ENCODE results near the gene ESAM.

The ESAM gene

GRCh38 chr11:124754309-124754708 is 7.8 kb downstream of the ESAM start:
- Mint-ChIP-seq H3K27me3 (peaks cover 43 to 71% of the 10 kb centered on the region in 2 donors), H3K9me3 (no peaks in the 10 kb centered on the region), H3K36me3 (ENCODE audit: insufficient read depth) (peaks cover 4% of the 10 kb centered on the region), H3K27ac (no peak overlapping the region), H3K4me3 (no peak overlapping the region), H3K4me1 (ENCODE audit: low read depth in 2 of 2) (peaks cover 7% of the 10 kb centered on the region in 2 donors)
- DNase-seq (no peak), ATAC-seq (replicated peaks) (no peak)

GRCh38 chr11:124753624-124754023 is 8.5 kb downstream of the ESAM start:
- H3K27me3 Mint-ChIP-seq: peaks cover 36 to 64% of the 10 kb centered on the region in 2 donors
- DNase-seq: no peak
- peaks cover 4% of the 10 kb centered on the region for H3K36me3 Mint-ChIP-seq (ENCODE audit: insufficient read depth)
- H3K4me3 Mint-ChIP-seq: no peak overlapping the region
- ATAC-seq (replicated peaks): no peak
- H3K27ac Mint-ChIP-seq: no peak overlapping the region
- H3K4me1 Mint-ChIP-seq (ENCODE audit: low read depth in 2 of 2): peaks cover 5 to 7% of the 10 kb centered on the region in 2 donors
- no peaks in the 10 kb centered on the region for H3K9me3 Mint-ChIP-seq

- H3K9me3 Mint-ChIP-seq: no peaks in the 10 kb centered on the region
- DNase-seq: no peak
- H3K27ac Mint-ChIP-seq: no peak overlapping the region
- peaks cover 1 to 3% of the 10 kb centered on the region in 2 donors for H3K4me1 Mint-ChIP-seq (ENCODE audit: low read depth in 2 of 2)
- no peak for ATAC-seq (replicated peaks)
- H3K4me3 Mint-ChIP-seq: no peak overlapping the region
- peaks cover 4% of the 10 kb centered on the region for H3K36me3 Mint-ChIP-seq (ENCODE audit: insufficient read depth)
- peaks cover 32 to 60% of the 10 kb centered on the region in 2 donors for H3K27me3 Mint-ChIP-seq
Measured at GRCh38 chr11:124753205-124753604, 8.9 kb downstream of the ESAM start.

- ATAC-seq (replicated peaks) (no peak), DNase-seq (no peak)
- Mint-ChIP-seq H3K4me3 (no peak overlapping the region), H3K27ac (no peak overlapping the region), H3K9me3 (no peaks in the 10 kb centered on the region), H3K36me3 (ENCODE audit: insufficient read depth) (peaks cover 4% of the 10 kb centered on the region), H3K4me1 (ENCODE audit: low read depth in 2 of 2) (peaks cover 0 to 2% of the 10 kb centered on the region in 2 donors), H3K27me3 (peaks cover 26 to 54% of the 10 kb centered on the region in 2 donors)
Measured at GRCh38 chr11:124752471-124753102, 9.5 kb downstream of the ESAM start.

GRCh38 chr11:124751741-124752470 is 10.2 kb downstream of the ESAM start, which contains the start of gene VSIG2:
Gene VSIG2, minus strand, starts transcription at chr11:124752255. Its CDS starts 118 bp downstream, at chr11:124752137.
- H3K4me3 Mint-ChIP-seq: no peak within 1 kb of the TSS
- H3K27ac Mint-ChIP-seq: no peak within 1 kb of the TSS
- peaks cover 0 to 2% of the 10 kb centered on the region in 2 donors for H3K4me1 Mint-ChIP-seq (ENCODE audit: low read depth in 2 of 2)
- H3K9me3 Mint-ChIP-seq: no peaks in the 10 kb centered on the region
- ATAC-seq (replicated peaks) (no peak), DNase-seq (no peak)
- H3K27me3 Mint-ChIP-seq: peaks cover 19 to 47% of the 10 kb centered on the region in 2 donors
- peaks cover 4% of the 10 kb centered on the region for H3K36me3 Mint-ChIP-seq (ENCODE audit: insufficient read depth)

- H3K27ac Mint-ChIP-seq: no peak overlapping the region
- H3K4me1 Mint-ChIP-seq (ENCODE audit: low read depth in 2 of 2): peaks cover 4 to 6% of the 10 kb centered on the region in 2 donors
- peaks cover 14 to 41% of the 10 kb centered on the region in 2 donors for H3K27me3 Mint-ChIP-seq
- H3K36me3 Mint-ChIP-seq (ENCODE audit: insufficient read depth): peaks cover 6% of the 10 kb centered on the region
- DNase-seq (no peak), ATAC-seq (replicated peaks) (no peak)
- no peak overlapping the region for H3K4me3 Mint-ChIP-seq
- no peaks in the 10 kb centered on the region for H3K9me3 Mint-ChIP-seq
Measured at GRCh38 chr11:124751391-124751740, 10.7 kb downstream of the ESAM start.

GRCh38 chr11:124749912-124750311 is 12.2 kb downstream of the ESAM start:
- Mint-ChIP-seq H3K4me3 (no peak overlapping the region), H3K4me1 (ENCODE audit: low read depth in 2 of 2) (peaks cover 6 to 9% of the 10 kb centered on the region in 2 donors), H3K27me3 (peaks cover 7 to 32% of the 10 kb centered on the region in 2 donors), H3K36me3 (ENCODE audit: insufficient read depth) (peaks cover 7% of the 10 kb centered on the region), H3K9me3 (no peaks in the 10 kb centered on the region), H3K27ac (no peak overlapping the region)
- ATAC-seq (replicated peaks) (no peak), DNase-seq (no peak)

- Mint-ChIP-seq H3K27me3 (peaks cover 7 to 20% of the 10 kb centered on the region in 2 donors), H3K36me3 (ENCODE audit: insufficient read depth) (peaks cover 4% of the 10 kb centered on the region), H3K9me3 (no peaks in the 10 kb centered on the region), H3K4me3 (no peak overlapping the region), H3K4me1 (ENCODE audit: low read depth in 2 of 2) (peaks cover 4 to 9% of the 10 kb centered on the region in 2 donors), H3K27ac (no peak overlapping the region)
- ATAC-seq (replicated peaks) (no peak), DNase-seq (no peak)
Measured at GRCh38 chr11:124748481-124749343, 13.4 kb downstream of the ESAM start.

GRCh38 chr11:124748100-124748418 is 14.0 kb downstream of the ESAM start:
- Mint-ChIP-seq H3K4me3 (no peak overlapping the region), H3K36me3 (ENCODE audit: insufficient read depth) (peaks cover 4% of the 10 kb centered on the region), H3K9me3 (no peaks in the 10 kb centered on the region), H3K4me1 (ENCODE audit: low read depth in 2 of 2) (peaks cover 4 to 9% of the 10 kb centered on the region in 2 donors), H3K27me3 (peaks cover 7 to 15% of the 10 kb centered on the region in 2 donors), H3K27ac (no peak overlapping the region)
- DNase-seq (no peak), ATAC-seq (replicated peaks) (no peak)

- Mint-ChIP-seq H3K36me3 (ENCODE audit: insufficient read depth) (peaks cover 4% of the 10 kb centered on the region), H3K4me1 (ENCODE audit: low read depth in 2 of 2) (peaks cover 4 to 9% of the 10 kb centered on the region in 2 donors), H3K27me3 (peaks cover 7 to 15% of the 10 kb centered on the region in 2 donors), H3K27ac (peak overlapping the region in 1 of 2 donors; percentile 89), H3K4me3 (peak overlapping the region; percentile 89 to 93), H3K9me3 (no peaks in the 10 kb centered on the region)
- DNase-seq: no peak
- no peak for ATAC-seq (replicated peaks)
Measured at GRCh38 chr11:124747406-124748099, 14.5 kb downstream of the ESAM start.

- H3K36me3 Mint-ChIP-seq (ENCODE audit: insufficient read depth): peaks cover 4% of the 10 kb centered on the region
- peak overlapping the region; percentile 83 to 89 for H3K27ac Mint-ChIP-seq
- ATAC-seq (replicated peaks): peak; percentile 91
- H3K27me3 Mint-ChIP-seq: peaks cover 11 to 23% of the 10 kb centered on the region in 2 donors
- H3K4me1 Mint-ChIP-seq (ENCODE audit: low read depth in 2 of 2): peaks cover 4 to 9% of the 10 kb centered on the region in 2 donors
- H3K4me3 Mint-ChIP-seq: peak overlapping the region; percentile 89 to 93
- no peaks in the 10 kb centered on the region for H3K9me3 Mint-ChIP-seq
- peak; percentile 66 to 76 (median 66) for DNase-seq
Measured at GRCh38 chr11:124746621-124747243, 15.4 kb downstream of the ESAM start.

GRCh38 chr11:124745835-124746620 is 16.1 kb downstream of the ESAM start:
- DNase-seq: peak in 1 of 3 experiments; percentile 24
- Mint-ChIP-seq H3K9me3 (no peaks in the 10 kb centered on the region), H3K4me1 (ENCODE audit: low read depth in 2 of 2) (peaks cover 4 to 9% of the 10 kb centered on the region in 2 donors)

More at GRCh38 chr11:124745835-124746620, 16.1 kb downstream of the ESAM start:
- peak; percentile 19 for ATAC-seq (replicated peaks)
- Mint-ChIP-seq H3K36me3 (ENCODE audit: insufficient read depth) (peaks cover 4% of the 10 kb centered on the region), H3K4me3 (peak overlapping the region; percentile 89 to 93), H3K27me3 (peaks cover 18 to 27% of the 10 kb centered on the region in 2 donors), H3K27ac (peak overlapping the region; percentile 83 to 89)

Measured in effector memory CD8-positive, alpha-beta T cell (primary cell).